HG02759 (cell line): ENCODE results near the gene KCNK5.

ENCODE experiments used
- ATAC-seq: cut with Tn5 transposase; IDR thresholded peaks from one replicate; pipeline ENCODE4 v1.9.1; 2021; ENCODE audit warnings: mild to moderate bottlenecking, moderate library complexity; ENCODE audit not compliant: unreplicated experiment

The KCNK5 gene

DNA sequence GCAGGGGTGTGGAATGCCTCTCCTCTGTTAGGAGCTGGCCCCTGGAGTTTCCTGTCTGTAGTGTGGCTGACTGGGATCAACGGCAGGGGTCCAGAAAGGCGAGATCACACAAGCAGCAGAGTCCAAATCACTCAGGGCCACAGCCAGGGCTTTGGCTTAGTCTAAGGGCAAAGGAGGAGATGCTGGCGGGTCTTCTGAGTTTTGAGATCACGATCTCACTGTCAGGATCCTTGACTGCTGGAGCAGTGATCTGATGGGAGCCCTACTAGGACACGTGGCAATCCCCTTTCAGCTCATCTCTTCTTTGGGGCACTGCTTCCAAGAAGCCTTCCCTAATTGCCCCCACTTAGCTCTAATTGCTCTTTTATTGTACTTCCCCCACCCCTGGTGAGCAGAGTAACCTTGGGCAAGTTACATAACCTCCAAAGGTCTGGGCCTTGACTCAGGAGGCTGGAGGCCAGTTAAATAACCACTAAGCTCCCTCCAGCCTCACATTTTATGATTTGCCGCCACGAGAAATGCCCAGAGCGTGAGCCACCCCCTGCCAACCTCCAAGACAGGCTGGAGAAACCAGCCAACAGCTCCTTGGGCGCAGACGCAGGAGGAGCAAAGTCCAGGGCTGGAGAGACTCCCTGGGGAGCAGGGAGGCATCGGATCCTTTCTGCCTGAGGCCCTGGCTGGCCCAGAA, 12.0 kb downstream of the KCNK5 start:
- ATAC-seq, result no peak

DNA sequence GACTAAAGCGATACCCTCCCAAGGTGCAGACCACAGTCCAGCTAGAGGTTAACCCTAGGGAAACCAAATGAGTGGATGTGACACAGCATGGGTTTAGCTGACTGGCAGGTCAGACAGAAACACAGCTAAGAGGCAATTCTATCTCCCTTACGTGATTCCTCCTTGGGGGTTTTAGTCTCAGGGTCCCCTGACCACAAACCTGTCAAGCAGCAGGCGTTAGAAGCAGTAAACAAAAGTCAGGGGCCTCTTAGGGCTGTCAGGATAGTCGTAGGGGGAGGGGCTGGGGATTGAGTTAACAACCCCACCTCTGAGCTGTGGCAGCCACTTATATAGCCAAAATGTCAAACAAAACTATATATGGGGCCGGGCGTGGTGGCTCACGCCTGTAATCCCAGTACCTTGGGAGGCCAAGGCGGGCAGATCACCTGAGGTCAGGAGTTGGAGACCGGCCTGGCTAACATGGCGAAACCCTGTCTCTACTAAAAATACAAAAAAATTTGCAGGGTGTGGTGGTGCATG, 13.6 kb downstream of the KCNK5 start:
- no peak for ATAC-seq

GRCh38 chr6:39214846-39215639, 14.2 kb downstream of the KCNK5 start:
- no peak for ATAC-seq

GRCh38 chr6:39214120-39214813, 15.0 kb downstream of the KCNK5 start:
- ATAC-seq, result no peak

GRCh38 chr6:39213195-39213920, 15.9 kb downstream of the KCNK5 start:
- no peak for ATAC-seq

GRCh38 chr6:39211183-39211582, 18.1 kb downstream of the KCNK5 start:
- no peak for ATAC-seq

GRCh38 chr6:39210450-39210849, 18.8 kb downstream of the KCNK5 start:
- no peak for ATAC-seq

GRCh38 chr6:39209911-39210310, 19.4 kb downstream of the KCNK5 start:
- no peak for ATAC-seq

- ATAC-seq, result no peak
Measured at GRCh38 chr6:39209360-39209811, 19.9 kb downstream of the KCNK5 start.

DNA sequence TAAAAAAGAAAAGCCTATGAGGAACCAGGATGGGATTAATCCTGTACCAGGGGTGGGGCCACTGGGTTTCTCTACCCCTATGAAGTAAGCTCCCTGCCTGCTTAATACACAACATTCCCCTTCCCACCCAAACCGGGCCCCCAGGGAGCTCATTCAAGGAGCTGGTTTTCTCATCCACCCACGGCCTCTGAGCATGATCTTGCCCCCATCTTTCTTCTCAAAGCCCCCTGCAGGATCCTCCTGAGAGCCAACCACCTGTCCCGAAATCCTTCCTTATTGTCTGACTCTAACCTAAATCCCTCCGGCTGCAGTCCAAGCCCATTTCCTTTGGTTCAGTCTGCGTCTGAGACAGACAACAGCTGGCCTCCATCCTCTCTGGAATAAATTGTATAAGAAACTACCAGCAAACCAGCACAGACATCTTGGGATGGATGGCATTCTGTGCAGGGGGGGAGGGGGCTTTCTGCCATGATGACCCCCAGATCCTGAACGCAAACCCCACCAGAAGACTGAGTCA, 21.0 kb downstream of the KCNK5 start:
- no peak for ATAC-seq

DNA sequence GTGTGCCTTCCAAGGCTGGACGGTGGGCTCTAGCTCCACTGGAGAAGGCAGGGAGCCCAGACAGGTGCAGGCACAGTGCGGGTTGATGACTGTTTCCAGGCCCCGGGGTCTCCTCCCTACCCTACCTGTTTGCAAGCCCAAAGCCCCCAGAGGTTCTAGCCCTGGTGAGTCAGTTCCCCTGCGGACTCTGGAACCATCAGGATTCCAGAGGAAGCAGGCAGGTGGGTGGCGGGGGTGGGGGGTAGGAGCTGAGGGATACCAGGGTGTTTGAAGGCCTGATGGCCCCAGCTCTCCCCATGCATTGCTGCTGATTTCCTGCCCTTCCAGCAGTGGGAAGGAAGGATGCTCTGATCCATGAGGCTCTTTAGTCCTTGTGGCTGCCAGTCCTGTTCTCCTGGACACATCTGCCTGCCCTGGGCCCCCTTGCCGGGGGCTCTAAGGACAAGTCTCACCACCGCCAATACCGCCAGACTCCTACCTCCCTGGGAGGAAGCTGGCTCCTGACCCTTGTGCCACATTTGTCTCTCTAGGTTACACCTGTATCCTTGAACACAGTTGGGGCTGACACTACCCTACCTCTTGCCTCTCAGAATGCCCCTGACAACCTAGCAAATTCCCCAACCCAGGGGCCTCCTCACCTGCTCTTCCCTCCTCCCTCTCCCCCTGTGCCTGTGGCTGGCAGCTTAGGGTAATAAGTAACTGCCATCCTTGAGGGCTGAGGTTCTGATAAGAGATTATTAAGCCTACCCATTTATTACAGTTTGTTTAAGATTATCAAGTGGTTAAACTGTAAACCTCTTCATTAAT, 21.7 kb downstream of the KCNK5 start:
- no peak for ATAC-seq

DNA sequence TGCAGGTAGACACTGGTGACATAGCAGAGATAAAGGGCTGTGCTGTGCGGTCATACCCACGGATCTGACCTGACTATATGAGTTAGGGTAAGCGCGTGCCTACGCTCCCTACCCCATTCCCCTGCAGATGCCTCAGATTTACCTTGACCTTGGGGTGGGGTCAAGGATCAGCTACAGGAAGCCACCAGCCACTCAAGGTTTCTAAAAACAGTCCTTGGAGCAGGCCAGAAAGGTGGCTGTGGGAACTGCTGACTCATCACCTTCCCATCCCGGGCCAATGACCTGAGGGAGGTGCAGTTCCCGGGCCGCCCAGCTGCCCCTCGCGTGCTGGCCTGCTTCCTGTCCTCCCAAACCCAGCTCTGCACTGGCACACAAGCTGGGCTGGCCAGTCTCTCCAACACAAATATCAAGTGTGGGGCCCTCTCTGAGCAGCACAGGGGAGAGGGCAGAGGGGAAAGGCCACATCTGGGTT, 23.0 kb downstream of the KCNK5 start:
- ATAC-seq, result no peak

DNA sequence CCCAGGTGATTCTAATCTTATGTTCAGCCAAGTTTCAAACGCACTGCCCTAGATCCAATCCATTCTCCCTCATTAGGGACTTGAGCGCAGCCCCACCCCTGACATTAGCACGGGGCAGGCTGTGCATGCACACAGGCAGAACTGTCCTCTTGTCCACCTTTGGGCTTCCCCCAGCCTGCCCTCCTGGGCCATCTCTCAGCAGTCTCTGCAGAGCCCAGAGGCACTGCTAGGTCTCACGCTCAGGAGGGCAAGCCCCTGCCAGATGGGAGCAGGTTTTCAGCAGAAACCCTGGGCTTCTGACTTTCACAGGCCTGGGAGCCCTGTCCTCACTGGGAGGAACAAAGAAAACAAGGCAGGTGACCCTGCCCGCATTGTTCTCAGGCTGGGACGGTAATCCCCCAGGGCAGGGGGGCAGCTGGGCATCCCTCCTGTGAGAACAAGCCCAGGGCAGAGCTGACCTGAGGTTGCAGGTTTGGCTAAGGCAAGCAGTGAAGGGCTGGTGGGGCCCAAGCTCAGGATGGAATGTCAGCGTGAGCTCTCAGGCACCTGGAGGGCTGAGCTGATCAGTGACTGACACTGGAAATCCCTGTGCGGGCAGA, 24.5 kb downstream of the KCNK5 start:
- ATAC-seq, result no peak

GRCh38 chr6:39204160-39204495, 25.1 kb downstream of the KCNK5 start:
- ATAC-seq, result no peak

- no peak for ATAC-seq
Measured at GRCh38 chr6:39203436-39204159, 25.7 kb downstream of the KCNK5 start.

- ATAC-seq, result no peak
Measured at GRCh38 chr6:39202166-39202565, 27.1 kb downstream of the KCNK5 start.

GRCh38 chr6:39200498-39201020, 28.7 kb downstream of the KCNK5 start:
- no peak for ATAC-seq

DNA sequence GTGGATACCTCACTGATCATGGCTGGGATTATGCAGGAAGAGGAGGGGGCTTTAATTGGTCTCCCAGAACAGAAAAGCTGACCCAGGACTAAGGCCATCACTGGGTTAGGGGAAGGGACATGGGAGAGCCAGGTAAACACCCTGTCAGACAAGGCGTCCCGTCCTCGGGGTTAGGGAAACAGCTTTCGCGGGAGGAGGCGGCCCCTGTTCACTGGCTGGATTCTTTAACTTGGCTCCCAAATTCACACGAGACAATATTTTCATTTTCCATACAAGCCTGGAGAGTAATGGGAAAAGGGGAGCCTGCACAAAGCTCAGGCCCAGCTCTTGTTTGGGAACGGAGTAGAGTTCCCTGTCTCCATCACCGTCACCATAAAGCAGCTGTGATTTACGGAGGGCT, 29.3 kb downstream of the KCNK5 start:
- ATAC-seq, result no peak
